CD4-positive, alpha-beta T cell (primary cell): Measurements from ENCODE around the gene FOLR2. TPM values are rescaled to one million over a fixed set of nuclear protein-coding genes. Genes with fewer than 3 reads are reported as not detected.

Experiments
- ATAC-seq: fragments of 200-7000 bp; cut with Tn5 transposase; one replicate; pipeline ENCODE4 v1.10.0; 2022; ENCODE audit warnings: mild to moderate bottlenecking; ENCODE audit not compliant: poor library complexity
- CTCF ChIA-PET: fragments of 350-600 bp; sonication (Branson Sonifier 250); formaldehyde crosslinking; loops from one replicate; lab custom pipeline; 2021; ENCODE audit warnings: antibody characterized with exemption, inconsistent platforms; lab: Charles Lee
- POLR2A ChIA-PET: fragments of 350-600 bp; sonication (Branson Sonifier 250); formaldehyde crosslinking; loops from one replicate; lab custom pipeline; 2021; ENCODE audit warnings: antibody characterized with exemption, inconsistent platforms; lab: Charles Lee
- DNase-seq, 14 experiments: peaks; one replicate each; pipeline ENCODE4 v3.0.0-alpha.2; 2013 to 2020; ENCODE audit warnings: mixed read lengths in 2 of 14
- H3K27ac ChIP-seq, 2 donors: one replicate each; pipeline versions ENCODE4 v1.5.1 to v1.7.0; 2013; ENCODE audit warnings: low read length in 2 of 2, low read depth in 1 of 2, mild to moderate bottlenecking in 1 of 2
- H3K27me3 ChIP-seq, 2 experiments: 1 replicate in 1 of 2; 2 replicates in 1 of 2; pipeline versions ENCODE4 v1.6.1 to v1.7.0; 2013; ENCODE audit warnings: low read length in 2 of 2, control low read depth in 1 of 2, mild to moderate bottlenecking in 1 of 2, moderate library complexity in 1 of 2; ENCODE audit not compliant: insufficient read depth in 2 of 2, control insufficient read depth in 1 of 2
- H3K36me3 ChIP-seq: one replicate; pipeline ENCODE4 v1.6.1; 2013; ENCODE audit warnings: low read length, control low read depth; ENCODE audit not compliant: insufficient read depth
- H3K4me1 ChIP-seq: one replicate; pipeline ENCODE4 v1.6.1; 2013; ENCODE audit warnings: low read length, control low read depth; ENCODE audit not compliant: insufficient read depth
- H3K4me3 ChIP-seq: one replicate; pipeline ENCODE4 v1.5.1; 2013; ENCODE audit warnings: mild to moderate bottlenecking, low read length, moderate library complexity
- H3K9me3 ChIP-seq, 2 experiments: 1 replicate in 1 of 2; 2 replicates in 1 of 2; pipeline versions ENCODE4 v1.6.1 to v1.7.0; 2013; ENCODE audit warnings: low read length in 2 of 2, mild to moderate bottlenecking in 2 of 2, control low read depth in 1 of 2, moderate library complexity in 1 of 2; ENCODE audit not compliant: control insufficient read depth in 1 of 2, insufficient read depth in 1 of 2
- H3K27ac Mint-ChIP-seq: one replicate; pipeline ENCODE4 v1.8.0; 2020; ENCODE audit warnings: mixed read lengths
- H3K27me3 Mint-ChIP-seq: one replicate; pipeline ENCODE4 v1.8.0; 2021; ENCODE audit warnings: mixed read lengths
- H3K36me3 Mint-ChIP-seq: one replicate; pipeline ENCODE4 v1.8.0; 2021; ENCODE audit warnings: low read depth, mixed read lengths
- H3K4me1 Mint-ChIP-seq: one replicate; pipeline ENCODE4 v1.8.0; 2021; ENCODE audit warnings: low read depth, mixed read lengths
- H3K4me3 Mint-ChIP-seq: one replicate; pipeline ENCODE4 v1.8.0; 2020; ENCODE audit warnings: mild to moderate bottlenecking, mixed read lengths
- H3K9me3 Mint-ChIP-seq: one replicate; pipeline ENCODE4 v1.8.0; 2020; ENCODE audit warnings: mixed read lengths
- intact Hi-C, 2 experiments: fragments of 100-400 bp; cut with DNase I in 1 of 2; cut with micrococcal nuclease in 1 of 2; formaldehyde crosslinking; loops; one replicate each; pipeline versions ENCODE4 v1.15.1 to v1.9.0; 2023 to 2025; cut with DNase I, micrococcal nuclease
- total RNA-seq, 174 experiments: library from RNA in 2 of 174; stranded (reverse) in 2 of 174; gene quantifications; one replicate each; pipeline ENCODE4 v1.2.3 and lab custom pipeline; 2021 to 2026
- TF ChIP-seq, protein P1 (sequence below): fragments of 200-600 bp; IDR thresholded peaks from one replicate; pipeline ENCODE4 v1.8.0; 2022; ENCODE audit warnings: antibody characterized with exemption, mild to moderate bottlenecking

FOLR2 gene
- total RNA-seq, 2 experiments from 2014 or later, result not detected

DNA sequence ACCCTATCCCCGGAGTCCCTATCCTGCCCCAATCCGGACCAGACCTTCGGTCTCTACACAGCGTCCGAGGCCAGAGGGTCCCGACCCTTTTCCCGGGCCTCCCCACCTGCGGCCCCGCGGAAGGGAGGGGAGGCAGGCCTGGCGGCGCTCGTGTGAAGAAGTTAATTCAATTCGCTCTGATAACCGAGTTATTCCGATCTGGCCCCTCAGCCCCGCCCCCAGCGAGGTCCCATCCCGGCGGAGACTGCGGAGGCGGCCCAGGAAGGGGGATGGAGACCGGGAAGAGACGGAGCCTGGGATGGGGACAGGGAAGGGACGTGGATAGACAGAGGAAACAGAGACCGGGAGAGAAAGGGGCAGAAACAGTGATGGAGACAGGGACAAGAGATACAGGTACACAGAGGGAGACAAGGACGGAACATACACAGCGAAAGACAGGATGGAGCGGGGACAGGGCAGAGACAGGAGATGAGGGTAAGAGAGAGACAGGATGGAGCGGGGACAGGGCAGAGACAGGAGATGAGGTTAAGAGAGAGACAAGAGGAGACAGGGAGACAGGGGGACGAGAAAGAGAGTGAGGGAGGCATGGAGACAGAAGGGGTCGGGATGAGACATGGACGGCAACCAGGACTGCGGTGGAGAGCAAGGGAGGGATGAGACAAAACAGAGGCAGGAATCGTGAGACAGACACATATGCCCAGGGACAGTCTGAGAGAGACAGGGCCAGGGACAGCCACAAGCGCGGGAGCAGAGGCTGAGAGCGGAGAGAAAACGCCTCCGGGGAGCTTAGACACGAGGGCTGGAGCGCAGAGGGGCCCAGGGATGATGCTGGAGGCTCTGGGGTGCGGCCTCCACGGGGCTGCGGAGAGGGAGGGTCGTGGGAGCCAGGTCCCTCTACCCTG is 28.0 kb downstream of the FOLR2 start:
- H3K4me3 ChIP-seq, result no peak overlapping the region
- DNase-seq (no peak), ATAC-seq (peak; percentile 41)
- H3K4me1 ChIP-seq, result peaks cover 27% of the 10 kb centered on the region
- TF ChIP-seq, protein P1, sequence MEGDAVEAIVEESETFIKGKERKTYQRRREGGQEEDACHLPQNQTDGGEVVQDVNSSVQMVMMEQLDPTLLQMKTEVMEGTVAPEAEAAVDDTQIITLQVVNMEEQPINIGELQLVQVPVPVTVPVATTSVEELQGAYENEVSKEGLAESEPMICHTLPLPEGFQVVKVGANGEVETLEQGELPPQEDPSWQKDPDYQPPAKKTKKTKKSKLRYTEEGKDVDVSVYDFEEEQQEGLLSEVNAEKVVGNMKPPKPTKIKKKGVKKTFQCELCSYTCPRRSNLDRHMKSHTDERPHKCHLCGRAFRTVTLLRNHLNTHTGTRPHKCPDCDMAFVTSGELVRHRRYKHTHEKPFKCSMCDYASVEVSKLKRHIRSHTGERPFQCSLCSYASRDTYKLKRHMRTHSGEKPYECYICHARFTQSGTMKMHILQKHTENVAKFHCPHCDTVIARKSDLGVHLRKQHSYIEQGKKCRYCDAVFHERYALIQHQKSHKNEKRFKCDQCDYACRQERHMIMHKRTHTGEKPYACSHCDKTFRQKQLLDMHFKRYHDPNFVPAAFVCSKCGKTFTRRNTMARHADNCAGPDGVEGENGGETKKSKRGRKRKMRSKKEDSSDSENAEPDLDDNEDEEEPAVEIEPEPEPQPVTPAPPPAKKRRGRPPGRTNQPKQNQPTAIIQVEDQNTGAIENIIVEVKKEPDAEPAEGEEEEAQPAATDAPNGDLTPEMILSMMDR, result no peak
- H3K27ac ChIP-seq, result no peak overlapping the region
- peaks cover 58 to 83% of the 10 kb centered on the region in 2 experiments for H3K27me3 ChIP-seq
- intact Hi-C loops, result no loop called here
- ChIA-PET CTCF (no interaction called here), POLR2A (no interaction called here)
- no peaks in the 10 kb centered on the region for H3K9me3 Mint-ChIP-seq
- peaks cover 45% of the 10 kb centered on the region for H3K27me3 Mint-ChIP-seq
- no peaks in the 10 kb centered on the region for H3K36me3 ChIP-seq
- no peak overlapping the region for H3K27ac Mint-ChIP-seq
- H3K4me1 Mint-ChIP-seq, result peaks cover 32% of the 10 kb centered on the region
- H3K4me3 Mint-ChIP-seq, result no peak overlapping the region
- no peaks in the 10 kb centered on the region for H3K36me3 Mint-ChIP-seq
- H3K9me3 ChIP-seq, result peaks cover 0 to 26% of the 10 kb centered on the region in 2 experiments

GRCh38 chr11:72245263-72245816 is 28.7 kb downstream of the FOLR2 start:
- H3K27me3 ChIP-seq, result peaks cover 58 to 80% of the 10 kb centered on the region in 2 experiments
- H3K27ac Mint-ChIP-seq, result no peak overlapping the region
- no peak overlapping the region for H3K27ac ChIP-seq
- no peak overlapping the region for H3K4me3 ChIP-seq
- H3K9me3 ChIP-seq, result peaks cover 0 to 26% of the 10 kb centered on the region in 2 experiments
- peaks cover 47% of the 10 kb centered on the region for H3K27me3 Mint-ChIP-seq
- no peaks in the 10 kb centered on the region for H3K36me3 Mint-ChIP-seq
- H3K9me3 Mint-ChIP-seq, result no peaks in the 10 kb centered on the region
- no peak overlapping the region for H3K4me3 Mint-ChIP-seq
- DNase-seq (no peak), ATAC-seq (no peak)
- no peaks in the 10 kb centered on the region for H3K36me3 ChIP-seq
- peaks cover 29% of the 10 kb centered on the region for H3K4me1 Mint-ChIP-seq
- TF ChIP-seq, protein P1, result no peak
- ChIA-PET CTCF (no interaction called here), POLR2A (no interaction called here)
- peaks cover 22% of the 10 kb centered on the region for H3K4me1 ChIP-seq
- intact Hi-C loops, result no loop called here

DNA sequence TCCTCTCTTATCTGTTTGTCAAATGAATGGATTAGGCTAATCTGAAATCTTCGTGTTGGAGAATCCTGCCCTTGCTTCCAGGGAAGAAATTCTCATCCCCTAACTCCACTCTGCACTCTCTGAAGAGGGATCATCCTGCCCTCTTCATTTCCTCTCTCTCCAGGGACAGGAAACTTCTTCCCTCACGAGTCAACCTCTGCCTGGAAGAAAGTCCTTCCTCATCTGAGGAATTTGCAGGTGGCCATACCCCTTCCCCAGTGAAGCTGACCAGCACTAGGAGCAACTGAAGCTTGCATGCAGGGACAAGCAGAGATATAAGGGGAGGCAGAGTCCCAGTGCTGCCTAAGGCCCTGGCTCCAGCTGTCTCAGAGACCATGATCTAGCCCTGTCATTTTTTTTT is 31.0 kb downstream of the FOLR2 start:
- Histone ChIP-seq H3K4me3 (no peak overlapping the region), H3K4me1 (peaks cover 12% of the 10 kb centered on the region), H3K27ac (no peak overlapping the region), H3K36me3 (no peaks in the 10 kb centered on the region), H3K27me3 (peaks cover 37 to 61% of the 10 kb centered on the region in 2 experiments), H3K9me3 (peaks cover 0 to 17% of the 10 kb centered on the region in 2 experiments)
- POLR2A ChIA-PET, result no interaction called here
- no peak for ATAC-seq
- CTCF ChIA-PET, result no interaction called here
- TF ChIP-seq, protein P1, result no peak
- Mint-ChIP-seq H3K9me3 (no peaks in the 10 kb centered on the region), H3K27ac (no peak overlapping the region), H3K27me3 (peaks cover 42% of the 10 kb centered on the region), H3K36me3 (no peaks in the 10 kb centered on the region), H3K4me1 (peaks cover 11% of the 10 kb centered on the region), H3K4me3 (no peak overlapping the region)
- intact Hi-C loops, result no loop called here
- no peak for DNase-seq
